ENCODE measurements around the gene INAFM2. TPM values are rescaled to one million over a fixed set of nuclear protein-coding genes. Genes with fewer than 3 reads are reported as not detected.

The INAFM2 gene
- total RNA-seq, 4 donors from 2014 or later, result 4.0 to 16.5 (median 8.1) TPM

DNA sequence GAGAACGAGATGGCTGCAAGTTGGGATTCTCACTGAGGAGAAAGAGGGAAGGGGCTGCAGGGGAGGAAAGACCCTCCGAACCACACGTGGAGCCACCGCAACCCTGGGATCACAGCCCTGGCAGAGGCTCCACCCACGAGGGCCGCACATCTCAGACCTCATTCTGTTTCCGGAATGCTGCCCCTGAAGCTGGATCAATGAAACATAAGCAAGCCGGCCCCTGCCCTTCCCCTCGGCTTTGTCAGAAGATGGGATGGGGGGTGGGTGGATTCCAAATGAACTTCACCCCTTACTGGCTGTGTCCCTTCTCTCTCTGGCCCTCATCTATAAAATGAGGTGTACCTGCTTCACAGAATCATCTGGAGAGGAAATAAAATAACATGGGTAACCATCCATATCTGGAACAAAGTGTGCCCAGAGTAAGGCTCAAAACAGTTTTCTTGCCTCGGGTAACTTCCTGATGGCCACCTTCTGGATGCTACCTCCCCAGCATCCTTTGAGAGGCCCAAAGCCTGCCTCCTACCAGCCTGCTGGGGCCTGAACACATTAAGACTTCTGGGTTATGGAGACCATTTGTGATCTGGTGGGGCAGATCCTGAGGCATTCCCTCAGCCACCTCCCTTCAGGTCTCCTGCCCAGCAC, 21.9 kb downstream of the INAFM2 start:
- TF ChIP-seq, protein P1, sequence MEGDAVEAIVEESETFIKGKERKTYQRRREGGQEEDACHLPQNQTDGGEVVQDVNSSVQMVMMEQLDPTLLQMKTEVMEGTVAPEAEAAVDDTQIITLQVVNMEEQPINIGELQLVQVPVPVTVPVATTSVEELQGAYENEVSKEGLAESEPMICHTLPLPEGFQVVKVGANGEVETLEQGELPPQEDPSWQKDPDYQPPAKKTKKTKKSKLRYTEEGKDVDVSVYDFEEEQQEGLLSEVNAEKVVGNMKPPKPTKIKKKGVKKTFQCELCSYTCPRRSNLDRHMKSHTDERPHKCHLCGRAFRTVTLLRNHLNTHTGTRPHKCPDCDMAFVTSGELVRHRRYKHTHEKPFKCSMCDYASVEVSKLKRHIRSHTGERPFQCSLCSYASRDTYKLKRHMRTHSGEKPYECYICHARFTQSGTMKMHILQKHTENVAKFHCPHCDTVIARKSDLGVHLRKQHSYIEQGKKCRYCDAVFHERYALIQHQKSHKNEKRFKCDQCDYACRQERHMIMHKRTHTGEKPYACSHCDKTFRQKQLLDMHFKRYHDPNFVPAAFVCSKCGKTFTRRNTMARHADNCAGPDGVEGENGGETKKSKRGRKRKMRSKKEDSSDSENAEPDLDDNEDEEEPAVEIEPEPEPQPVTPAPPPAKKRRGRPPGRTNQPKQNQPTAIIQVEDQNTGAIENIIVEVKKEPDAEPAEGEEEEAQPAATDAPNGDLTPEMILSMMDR (IDR thresholded peaks at IDR 0.05; ENCODE audit: low read depth), result no peak

DNA sequence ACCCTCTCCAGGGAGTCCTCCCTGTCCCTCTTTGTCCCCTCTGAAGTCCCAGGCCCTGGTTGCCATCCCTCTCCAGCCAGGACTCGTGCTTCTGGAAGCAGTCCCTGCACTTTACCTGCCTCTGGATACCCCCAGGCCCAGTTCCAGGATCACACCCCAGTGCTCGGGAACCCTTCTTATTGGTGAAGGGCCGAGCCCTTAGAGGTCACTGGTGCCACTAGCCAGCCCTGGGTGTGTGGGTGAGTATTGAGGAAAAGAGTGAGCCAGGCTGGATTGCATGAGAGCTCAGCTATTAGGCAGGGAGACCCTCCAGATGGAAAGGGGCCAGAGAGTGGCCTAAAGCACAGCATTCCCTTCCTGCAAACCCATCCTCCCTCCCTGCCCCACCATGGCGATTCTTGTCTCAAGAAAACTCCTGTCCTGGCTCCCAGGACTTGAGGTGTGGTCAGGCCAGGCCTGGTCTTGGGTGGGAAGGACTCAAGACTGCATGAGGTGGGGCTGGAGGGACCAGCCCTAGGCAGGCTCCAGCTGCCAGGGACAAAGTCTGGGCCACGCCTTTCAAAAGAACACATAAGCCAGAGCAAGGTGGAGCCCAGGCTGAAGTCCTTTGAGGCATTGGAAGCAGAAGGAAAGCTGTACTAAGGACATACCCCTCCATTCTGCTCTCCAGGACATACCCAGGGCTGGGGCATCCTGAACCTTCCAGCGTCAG, 22.5 kb downstream of the INAFM2 start:
- TF ChIP-seq, protein P1 (IDR thresholded peaks at IDR 0.05; ENCODE audit: low read depth), result no peak

- TF ChIP-seq, protein P1 (IDR thresholded peaks at IDR 0.05; ENCODE audit: low read depth), result no peak
These were observed 23.4 kb downstream of the INAFM2 start for GRCh38 chr15:40346579-40347558.

DNA sequence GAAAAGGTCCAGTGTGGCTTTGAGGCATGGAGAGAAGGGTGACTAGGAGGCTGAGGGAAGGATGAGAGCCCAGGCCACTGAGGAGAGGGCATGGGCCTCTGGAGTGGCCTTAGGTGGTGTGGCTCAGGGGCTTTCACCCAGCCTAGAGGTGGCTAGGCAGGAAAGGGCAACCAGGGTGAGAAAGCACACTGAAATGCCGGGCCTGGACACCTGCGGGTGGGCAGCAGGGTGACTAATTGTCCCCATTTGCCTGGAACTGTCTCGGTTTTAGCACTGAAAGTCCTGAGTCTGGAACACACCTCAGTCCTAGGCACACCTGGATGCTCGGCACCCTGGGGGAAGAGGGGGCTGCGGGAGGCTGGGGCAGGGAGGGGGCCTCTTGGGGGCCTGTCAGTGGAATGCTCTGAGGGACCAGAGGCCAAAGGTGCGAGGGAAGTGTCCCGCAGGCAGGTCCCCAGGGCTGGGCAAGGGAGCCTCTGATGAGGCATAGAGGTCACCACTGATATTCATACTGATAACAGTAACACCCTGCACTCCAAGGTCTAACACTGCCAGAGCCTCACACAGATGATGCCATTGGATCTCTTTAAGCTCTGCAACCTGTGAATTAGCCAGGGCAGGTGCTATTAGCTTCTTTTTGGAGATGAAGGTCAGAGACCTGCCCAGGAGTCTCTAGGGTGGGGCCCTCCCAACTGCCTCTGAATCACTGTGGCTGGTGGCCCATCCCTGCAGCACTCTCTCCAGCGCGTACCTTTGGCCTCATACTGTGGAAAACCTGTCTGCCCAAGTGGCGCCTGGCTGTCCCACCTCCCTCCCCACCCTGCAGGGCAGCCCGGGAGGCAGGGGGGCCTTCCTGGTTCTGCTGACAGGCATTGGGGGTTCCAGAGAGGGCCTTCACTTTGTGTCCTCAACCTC, 24.3 kb downstream of the INAFM2 start:
- TF ChIP-seq, protein P1 (IDR thresholded peaks at IDR 0.05; ENCODE audit: low read depth), result no peak

- TF ChIP-seq, protein P1 (IDR thresholded peaks at IDR 0.05; ENCODE audit: low read depth), result no peak
These were observed 25.0 kb downstream of the INAFM2 start for GRCh38 chr15:40348474-40348870.

GRCh38 chr15:40349163-40349562, 25.7 kb downstream of the INAFM2 start:
- TF ChIP-seq, protein P1 (IDR thresholded peaks at IDR 0.05; ENCODE audit: low read depth), result no peak

Data from subcutaneous adipose tissue (tissue), 4 donors.